GM21390 (cell line): ENCODE measurements around the gene MYO1C.
"Not testable (repeated sequence)": the region's sequence is repeated elsewhere in the genome, so short reads cannot be mapped to it uniquely, and the experiment has no call there.

Experiments used
- ATAC-seq: cut with Tn5 transposase; IDR thresholded peaks from one replicate; pipeline ENCODE4 v1.9.1; 2021; ENCODE audit not compliant: unreplicated experiment

The MYO1C gene

GRCh38 chr17:1467258-1467657 is 25.2 kb downstream of the MYO1C start:
- ATAC-seq: no peak

GRCh38 chr17:1464186-1464585 is 28.3 kb downstream of the MYO1C start:
- ATAC-seq: no peak

GRCh38 chr17:1462164-1463112 is 30.0 kb downstream of the MYO1C start:
- ATAC-seq: no peak

- ATAC-seq: no peak
Observed at GRCh38 chr17:1461198-1461944, 31.1 kb downstream of the MYO1C start.

GRCh38 chr17:1460233-1460632 is 32.3 kb downstream of the MYO1C start:
- no peak for ATAC-seq

GRCh38 chr17:1455797-1456599 is 36.5 kb downstream of the MYO1C start, which contains the start of gene CRK:
TSS of gene CRK (minus strand) at chr17:1456232. CDS start at chr17:1456117, 115 bp downstream.
- peak; percentile 81 for ATAC-seq

- peak; percentile 40 for ATAC-seq
Observed at GRCh38 chr17:1455291-1455796, 37.1 kb downstream of the MYO1C start.

- ATAC-seq: no peak
Observed at GRCh38 chr17:1454541-1454940, 37.9 kb downstream of the MYO1C start.

GRCh38 chr17:1453694-1454093 is 38.8 kb downstream of the MYO1C start:
- not testable (repeated sequence) for ATAC-seq

GRCh38 chr17:1452836-1453235 is 39.6 kb downstream of the MYO1C start:
- ATAC-seq: no peak

- not testable (repeated sequence) for ATAC-seq
Observed at GRCh38 chr17:1450261-1450660, 42.2 kb downstream of the MYO1C start.

- ATAC-seq: no peak
Observed at GRCh38 chr17:1449412-1449967, 43.0 kb downstream of the MYO1C start.

- no peak for ATAC-seq
Observed at GRCh38 chr17:1447052-1447451, 45.4 kb downstream of the MYO1C start.

- no peak for ATAC-seq
Observed at GRCh38 chr17:1446201-1446600, 46.3 kb downstream of the MYO1C start.

GRCh38 chr17:1445695-1446094 is 46.8 kb downstream of the MYO1C start:
- ATAC-seq: not testable (repeated sequence)

GRCh38 chr17:1442721-1443120 is 49.8 kb downstream of the MYO1C start:
- not testable (repeated sequence) for ATAC-seq

- ATAC-seq: no peak
Observed at GRCh38 chr17:1442187-1442586, 50.3 kb downstream of the MYO1C start.

- no peak for ATAC-seq
Observed at GRCh38 chr17:1440921-1441320, 51.6 kb downstream of the MYO1C start.

- no peak for ATAC-seq
Observed at GRCh38 chr17:1438593-1439083, 53.8 kb downstream of the MYO1C start.

- no peak for ATAC-seq
Observed at GRCh38 chr17:1435326-1435725, 57.2 kb downstream of the MYO1C start.
